GM12878 (cell line): ENCODE data around the gene UBASH3A. TPM values are rescaled to one million over a fixed set of nuclear protein-coding genes. Genes with fewer than 3 reads are reported as not detected.

Experiments used
- BCL11A ChIP-seq: IDR thresholded peaks from 2 replicates; pipeline ENCODE4 v1.6.1; 2011; ENCODE audit warnings: low read depth, low read length
- CBX3 ChIP-seq: fragments of 200-600 bp; sonication (generic); IDR thresholded peaks from 2 replicates; pipeline ENCODE4 v1.6.1; 2016; ENCODE audit warnings: low read depth, borderline replicate concordance
- CHD1 ChIP-seq: IDR thresholded peaks from 2 replicates; pipeline ENCODE4 v1.6.1; 2012; ENCODE audit warnings: low read depth, low read length, improper control_type of control experiment
- EP300 ChIP-seq, 2 experiments: fragments of 150-350 bp in 1 of 2; IDR thresholded peaks; 2 replicates each; pipeline ENCODE4 v1.6.1; 2011 to 2012; ENCODE audit warnings: low read depth in 2 of 2, low read length in 2 of 2, borderline replicate concordance in 1 of 2, improper control_type of control experiment in 1 of 2, inconsistent platforms in 1 of 2; ENCODE audit not compliant: control insufficient read depth in 1 of 2
- KLF5 ChIP-seq: fragments of 450-650 bp; IDR thresholded peaks from 2 replicates; pipeline ENCODE4 v1.6.1; 2014; ENCODE audit warnings: mild to moderate bottlenecking; ENCODE audit not compliant: partially characterized antibody
- PRDM15 ChIP-seq: fragments of 450-650 bp; formaldehyde crosslinking; IDR thresholded peaks from 2 replicates; pipeline ENCODE4 v1.4.0; 2020; ENCODE audit warnings: mild to moderate bottlenecking, moderate library complexity
- SP1 ChIP-seq: IDR thresholded peaks from one replicate; pipeline ENCODE4 v1.6.1; 2011; ENCODE audit warnings: low read depth, low read length
- ZNF217 ChIP-seq: fragments of 450-650 bp; IDR thresholded peaks from 2 replicates; pipeline ENCODE4 v1.6.1; 2017; ENCODE audit warnings: antibody characterized with exemption, mild to moderate bottlenecking
- ZNF592 ChIP-seq: fragments of 450-650 bp; IDR thresholded peaks from 2 replicates; pipeline ENCODE4 v1.6.1; 2017; ENCODE audit warnings: mild to moderate bottlenecking, moderate library complexity
- polyA plus RNA-seq, 11 experiments: library from polyadenylated mRNA; depleted of rRNA in 4 of 11; unstranded in 6 of 11; stranded (reverse) in 5 of 11; fragments of >200 nt; fragmentation: Nextera tagmentation in 4 of 11; fragmentation: Illumina TruSeq in 1 of 11; extraction: Ambion mirVana in 4 of 11; extraction: Trizol in 1 of 11; gene quantifications; 1 replicate in 1 of 11; 2 replicates in 10 of 11; pipeline versions ENCODE4 v1.2.1 to v1.2.3, GENCODE V29; 2011 to 2016; ENCODE audit warnings: inconsistent platforms in 2 of 11, missing spikeins in 2 of 11, low read depth in 1 of 11
- total RNA-seq, 4 experiments: library from RNA; depleted of rRNA in 3 of 4; stranded (reverse); fragments of >200 nt in 3 of 4; fragmentation: Illumina TruSeq in 1 of 4; extraction: Trizol in 1 of 4; gene quantifications; 2 replicates each; pipeline versions ENCODE4 v1.2.1 to v1.2.3, GENCODE V29; 2013 to 2021

UBASH3A gene
- total and polyA plus RNA-seq, 10 of the 15 experiments (the other 5 are each of a cell fraction or from before 2014, with no cell fraction given), result 0.04 to 0.39 (median 0.23) TPM; not detected in 1

- TF ChIP-seq PRDM15 (CRISPR knock-in tag), result no peak
- TF ChIP-seq CBX3, result no peak
- TF ChIP-seq SP1, result no peak
- TF ChIP-seq CHD1, result no peak
- TF ChIP-seq EP300 (IDR thresholded peaks at IDR 0.05; ENCODE audit: borderline replicate concordance in 1 of 2, control insufficient read depth in 1 of 2, low read depth in 2 of 2, low read length in 2 of 2), result no peak
- TF ChIP-seq ZNF217, result no peak
- TF ChIP-seq KLF5, result no peak
- TF ChIP-seq BCL11A, result no peak
- no peak for TF ChIP-seq ZNF592
These were observed 51.1 kb downstream of the UBASH3A start (continued) for GRCh38 chr21:42454786-42455185.
